HG03520 (cell line): Measurements from ENCODE around the gene ST7L.

Experiments used
- ATAC-seq: cut with Tn5 transposase; IDR thresholded peaks from one replicate; pipeline ENCODE4 v1.9.1; 2021; ENCODE audit warnings: mild to moderate bottlenecking, moderate library complexity; ENCODE audit not compliant: unreplicated experiment

Gene ST7L

DNA sequence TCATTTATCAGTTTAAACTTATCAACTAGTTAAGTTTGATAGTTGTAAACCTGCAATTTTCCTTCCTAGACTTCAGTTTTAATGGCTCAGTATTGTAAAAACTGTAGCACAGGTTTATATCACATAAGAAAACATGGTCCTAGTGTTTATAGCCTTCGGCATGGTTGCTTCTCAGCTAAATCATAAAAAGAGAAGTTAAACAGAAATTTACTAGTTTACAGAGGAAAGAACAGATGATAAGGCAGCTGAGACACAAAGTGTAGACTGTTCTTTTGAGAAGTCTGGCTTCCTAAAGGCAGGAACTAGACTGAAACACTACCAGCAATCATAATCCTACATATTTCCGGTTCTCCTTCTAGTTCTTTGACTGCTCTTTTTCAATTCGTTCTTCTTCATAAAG is 70.4 kb downstream of the ST7L start:
- no peak for ATAC-seq

DNA sequence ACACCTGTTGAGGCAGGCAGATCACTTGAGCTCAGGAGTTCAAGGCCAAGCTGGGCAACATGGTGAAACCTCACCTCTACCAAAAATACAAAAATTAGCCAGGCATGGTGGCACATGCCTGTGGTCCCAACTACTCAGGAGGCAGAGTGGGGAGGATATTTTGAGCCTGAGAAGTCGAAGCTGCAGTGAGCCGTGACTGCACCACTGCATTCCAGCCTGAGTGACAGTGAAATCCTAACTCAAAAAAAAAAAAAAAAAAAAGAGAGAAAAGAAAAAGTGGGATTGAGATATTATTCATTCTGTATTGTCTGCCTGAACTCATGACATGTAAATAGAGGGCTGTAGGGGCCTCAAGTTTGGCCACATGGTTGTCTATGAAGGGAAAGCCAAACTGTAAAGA is 72.9 kb downstream of the ST7L start:
- ATAC-seq: no peak

DNA sequence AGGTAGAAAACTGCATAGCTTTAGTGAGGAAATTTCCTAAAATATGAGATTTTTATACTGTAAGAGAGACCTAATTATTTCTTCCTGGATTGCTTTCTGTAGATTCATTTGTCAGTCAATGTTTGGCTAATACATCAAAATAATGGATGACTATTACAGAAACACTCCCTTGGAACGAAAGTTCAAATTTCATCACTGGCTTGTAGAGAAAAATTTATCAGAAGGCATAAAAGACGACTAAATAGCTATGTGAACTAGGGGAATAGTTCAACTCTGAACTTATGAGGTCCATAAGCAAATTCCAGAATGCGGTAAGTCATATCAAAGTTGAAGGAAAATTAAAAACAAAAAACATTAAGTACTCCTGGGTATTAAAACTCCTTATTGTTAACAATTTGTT is 74.2 kb downstream of the ST7L start:
- no peak for ATAC-seq

DNA sequence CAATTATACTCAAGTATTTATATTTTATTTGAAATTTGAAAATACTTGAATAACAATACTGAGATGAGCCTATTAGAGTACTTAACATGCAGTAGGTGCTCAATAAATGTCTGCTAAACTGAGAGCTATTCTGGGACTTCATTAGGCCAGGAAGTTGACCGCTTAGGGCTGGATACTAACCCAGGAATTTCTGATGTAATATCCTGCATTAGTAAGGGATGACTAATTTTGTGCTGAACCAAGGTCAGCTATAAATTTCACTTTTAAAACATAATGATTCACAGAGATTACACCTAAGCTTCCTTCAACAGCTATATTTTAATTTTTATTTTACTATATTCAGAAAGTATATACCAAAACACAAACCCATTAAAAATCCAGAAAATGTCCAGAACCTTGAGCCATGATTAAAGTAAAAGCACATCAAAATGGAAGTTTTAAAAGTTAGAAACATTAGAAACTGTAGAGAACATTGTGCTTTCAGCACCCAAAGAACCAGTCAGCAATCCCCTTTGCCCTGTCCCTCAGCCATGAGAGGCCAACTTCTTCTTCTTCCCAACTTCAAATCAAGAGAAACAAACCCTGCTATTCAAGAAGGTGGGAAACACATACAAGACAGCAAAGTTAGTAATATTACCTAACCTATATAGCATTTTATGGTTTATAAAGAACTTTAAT is 74.8 kb downstream of the ST7L start:
- ATAC-seq: no peak

DNA sequence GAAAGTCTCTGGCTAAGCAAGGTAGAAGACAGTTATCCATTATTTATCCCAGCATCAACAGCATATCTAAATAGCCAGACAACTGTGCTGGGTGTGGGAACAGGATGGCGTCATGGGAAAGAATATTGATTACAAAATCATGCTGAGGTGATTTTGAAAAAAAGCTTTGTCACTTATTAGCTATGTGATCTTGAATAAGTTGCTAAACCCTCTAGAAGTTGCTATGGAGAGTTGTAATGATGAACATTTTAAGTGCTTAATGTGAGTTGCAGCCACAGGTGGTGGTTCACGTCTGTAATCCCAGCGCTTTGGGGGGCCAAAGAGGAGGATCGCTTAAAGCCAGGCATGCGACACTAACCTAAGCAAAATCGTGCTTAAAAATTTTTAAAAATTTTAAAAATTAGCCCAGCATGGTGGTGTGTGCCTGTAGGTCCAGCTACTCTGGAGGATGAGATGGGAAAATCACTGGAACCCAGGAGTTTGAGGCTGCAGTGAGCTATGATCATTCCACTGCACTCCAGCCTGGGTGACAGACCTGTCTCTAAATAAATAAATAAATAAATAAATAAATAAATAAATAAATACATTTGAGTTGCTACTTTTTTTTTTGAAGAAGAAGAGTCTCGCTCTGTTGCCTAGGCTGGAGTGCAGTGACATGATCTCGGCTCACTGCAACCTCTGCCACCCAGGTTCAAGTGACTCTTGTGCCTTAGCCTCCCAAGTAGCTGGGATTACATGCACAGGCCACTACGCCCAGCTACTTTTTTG is 76.6 kb downstream of the ST7L start:
- no peak for ATAC-seq

DNA sequence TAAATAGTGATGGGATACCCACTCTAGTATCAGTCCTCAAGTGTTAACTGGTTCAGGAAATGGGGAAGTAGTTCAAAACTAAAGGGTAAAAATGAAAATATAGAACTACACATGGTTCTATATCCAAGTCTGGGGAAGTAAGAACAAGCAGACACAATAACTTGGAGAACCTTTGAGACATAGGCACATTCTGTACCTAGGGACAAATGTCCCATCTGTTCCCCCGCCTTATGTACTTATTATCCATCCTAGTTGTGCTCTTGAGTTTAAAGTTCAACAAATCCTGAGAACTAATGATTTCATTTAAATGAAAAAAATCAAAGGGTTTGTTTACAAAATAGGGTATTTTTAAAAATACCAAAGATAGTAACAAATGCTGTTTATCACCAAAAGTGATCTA is 77.6 kb downstream of the ST7L start:
- ATAC-seq: no peak

DNA sequence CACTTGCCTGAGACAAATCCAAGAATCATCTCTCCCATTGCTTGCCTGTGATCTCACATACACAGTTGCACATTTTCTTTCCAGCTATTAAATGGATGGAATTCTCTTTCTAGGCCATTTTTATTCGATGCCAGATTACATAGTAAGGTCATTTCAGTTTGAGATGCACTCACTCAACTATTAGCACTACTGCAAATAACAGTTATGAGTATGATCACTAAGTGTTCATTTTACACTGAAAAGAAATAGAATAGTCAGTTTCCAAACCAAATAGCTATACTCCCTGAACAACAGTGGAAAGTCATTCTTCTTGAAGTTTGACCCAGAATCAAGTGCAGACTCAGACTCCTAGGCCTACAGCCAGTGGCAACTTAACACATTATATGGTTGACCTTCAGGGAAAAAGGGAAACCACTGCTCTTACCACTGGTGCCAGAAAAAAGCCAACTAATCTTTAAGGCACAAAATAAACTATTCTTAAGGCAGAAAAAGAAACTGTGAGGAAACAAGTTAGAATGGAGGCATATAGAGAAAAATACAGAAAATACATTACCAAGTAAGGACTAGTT is 78.6 kb downstream of the ST7L start:
- ATAC-seq: no peak

DNA sequence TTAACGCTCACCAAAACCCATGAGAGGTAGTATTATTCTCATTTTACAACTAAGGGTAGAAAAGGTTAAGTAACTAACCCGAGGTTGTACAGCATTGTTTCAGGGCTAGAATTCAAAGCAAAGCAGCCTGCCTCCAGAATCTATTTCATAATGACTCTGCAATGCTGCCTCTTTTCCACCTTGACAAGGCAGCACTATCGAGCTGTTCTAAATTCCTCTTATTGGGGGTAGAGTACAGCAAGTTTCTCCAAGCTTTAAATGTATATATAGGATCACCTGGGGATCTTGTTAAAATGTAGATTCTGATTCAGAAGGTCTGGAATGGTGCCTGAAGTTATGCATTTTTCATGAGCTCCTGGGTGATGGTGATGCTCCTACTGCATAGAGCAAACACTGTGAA is 80.1 kb downstream of the ST7L start:
- ATAC-seq: no peak

DNA sequence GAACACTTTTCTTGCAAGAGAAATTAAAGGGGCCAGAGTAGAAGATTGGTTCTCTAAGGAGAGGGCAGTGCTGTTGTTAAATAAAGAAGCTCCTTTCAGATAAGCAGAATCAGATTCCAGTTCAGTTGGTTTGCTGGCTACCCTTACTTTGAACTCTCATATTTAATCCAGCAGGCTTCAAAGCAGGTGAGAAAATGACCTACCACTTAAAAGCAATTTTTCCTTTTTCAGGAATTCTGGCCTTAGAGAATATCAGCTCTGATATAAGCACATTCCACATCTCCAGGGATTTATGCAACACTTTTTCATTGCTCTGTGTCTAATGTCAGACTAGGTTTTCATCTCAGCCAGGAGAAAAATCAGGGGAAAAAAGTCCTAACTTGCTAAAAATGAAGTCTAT is 81.5 kb downstream of the ST7L start:
- ATAC-seq: no peak

DNA sequence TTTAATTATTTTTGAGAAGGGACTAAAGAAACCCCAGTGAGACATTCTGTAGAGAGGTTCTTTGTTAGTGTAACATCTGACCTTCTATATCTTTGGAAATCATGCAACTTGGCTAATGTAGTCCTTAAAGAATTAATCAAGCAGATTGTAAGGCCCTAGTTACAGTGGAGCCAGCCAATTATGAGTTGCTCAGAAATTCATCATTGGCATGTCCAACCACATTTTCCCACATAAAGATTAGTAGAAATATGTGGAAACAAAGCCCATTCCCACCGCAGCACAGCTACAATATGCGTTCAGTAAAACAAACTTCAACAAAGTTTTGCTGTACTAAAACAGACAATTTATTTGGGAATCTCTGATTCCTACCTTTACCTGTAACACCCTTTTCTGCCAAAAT is 82.4 kb downstream of the ST7L start:
- no peak for ATAC-seq

DNA sequence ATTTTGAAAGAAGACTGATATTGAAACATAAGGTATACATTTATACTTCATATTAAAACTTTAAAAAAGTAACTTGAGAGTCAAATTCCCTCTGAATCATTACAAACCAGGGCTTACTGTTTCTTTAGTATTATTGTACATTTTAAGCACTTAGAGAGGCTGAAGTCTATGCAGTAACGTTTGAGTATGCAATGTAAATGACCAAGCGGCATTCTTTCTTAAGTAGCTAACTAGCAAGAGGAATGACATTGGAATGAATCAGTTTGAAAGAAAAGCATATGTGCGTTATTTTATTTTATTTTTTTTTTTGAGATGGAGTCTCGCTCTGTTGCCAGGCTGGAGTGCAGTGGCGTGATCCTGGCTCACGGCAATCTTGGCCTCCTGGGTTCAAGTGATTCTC is 85.9 kb downstream of the ST7L start:
- ATAC-seq: no peak

DNA sequence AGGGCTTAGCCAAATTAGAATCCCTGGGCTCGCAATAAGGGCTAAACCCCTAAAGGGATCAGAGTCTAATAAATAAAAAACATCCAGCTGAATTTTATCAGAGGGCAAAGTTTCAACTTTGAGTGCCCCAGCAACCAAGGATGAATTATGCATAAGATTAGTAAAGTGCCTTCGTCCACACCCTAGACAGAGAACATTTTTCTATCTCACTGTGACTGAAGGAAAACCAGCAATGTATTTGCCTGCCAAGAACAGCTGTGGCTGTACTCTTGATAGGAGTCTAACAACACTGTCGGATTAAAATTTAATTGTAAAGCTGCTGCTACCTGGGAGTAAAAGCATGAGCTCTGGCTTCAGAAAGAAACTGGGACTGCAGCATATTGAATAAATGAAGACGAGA is 86.9 kb downstream of the ST7L start:
- ATAC-seq: no peak

DNA sequence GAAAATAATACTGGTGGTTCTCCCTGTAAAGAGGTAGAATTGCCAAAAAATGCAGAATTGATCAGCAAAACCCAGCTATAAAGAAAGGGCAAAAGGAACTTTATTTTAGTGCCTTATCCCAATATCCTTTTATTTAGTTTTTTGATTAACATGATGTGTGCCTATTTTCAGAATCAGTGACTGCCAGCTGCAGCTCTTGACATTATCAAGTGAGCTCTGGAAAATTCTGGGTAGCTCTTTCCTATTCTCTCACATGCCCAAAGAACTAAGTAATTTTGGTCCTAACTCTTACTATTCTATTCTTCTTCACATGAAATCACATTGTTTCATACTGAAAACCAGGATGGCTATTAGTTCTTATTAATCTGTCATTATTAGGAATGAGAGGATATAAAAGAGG is 88.1 kb downstream of the ST7L start:
- no peak for ATAC-seq

DNA sequence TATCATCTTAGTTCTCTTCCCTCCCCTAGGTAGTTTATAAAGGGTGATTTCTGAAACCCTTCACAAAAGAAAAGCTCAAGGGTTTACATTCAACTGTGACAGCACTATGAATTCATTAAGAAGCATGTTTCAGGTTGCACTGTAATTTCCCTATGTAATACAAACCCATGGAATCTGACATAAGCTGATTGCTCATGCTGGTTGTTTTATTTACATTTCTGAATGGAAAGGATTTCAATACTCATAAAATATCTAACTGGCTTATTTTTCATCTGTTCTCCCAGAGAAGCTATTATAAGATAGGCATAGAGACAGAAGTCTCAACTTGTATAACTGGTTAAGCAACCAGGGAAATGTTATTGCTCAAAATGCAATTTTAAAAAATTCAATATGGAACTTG is 89.6 kb downstream of the ST7L start:
- no peak for ATAC-seq

DNA sequence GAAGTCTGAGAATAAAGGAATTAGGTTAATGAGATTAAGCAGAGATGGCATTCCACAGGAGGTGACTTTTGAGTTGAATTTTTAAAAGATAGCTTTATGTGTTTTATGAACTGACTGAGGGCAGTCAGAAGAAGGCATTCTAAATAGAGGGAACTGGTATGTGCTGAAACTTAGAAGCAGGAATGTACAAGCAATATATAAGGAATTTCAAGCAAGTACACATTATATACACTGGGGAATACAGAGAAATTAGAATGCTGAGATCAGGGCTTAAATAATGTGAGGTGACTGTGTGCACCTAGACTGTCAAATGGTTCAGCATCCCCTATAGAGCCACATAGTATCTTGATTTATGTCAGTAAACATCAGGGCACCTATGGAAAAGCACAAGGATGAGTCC is 90.9 kb downstream of the ST7L start:
- ATAC-seq: no peak

DNA sequence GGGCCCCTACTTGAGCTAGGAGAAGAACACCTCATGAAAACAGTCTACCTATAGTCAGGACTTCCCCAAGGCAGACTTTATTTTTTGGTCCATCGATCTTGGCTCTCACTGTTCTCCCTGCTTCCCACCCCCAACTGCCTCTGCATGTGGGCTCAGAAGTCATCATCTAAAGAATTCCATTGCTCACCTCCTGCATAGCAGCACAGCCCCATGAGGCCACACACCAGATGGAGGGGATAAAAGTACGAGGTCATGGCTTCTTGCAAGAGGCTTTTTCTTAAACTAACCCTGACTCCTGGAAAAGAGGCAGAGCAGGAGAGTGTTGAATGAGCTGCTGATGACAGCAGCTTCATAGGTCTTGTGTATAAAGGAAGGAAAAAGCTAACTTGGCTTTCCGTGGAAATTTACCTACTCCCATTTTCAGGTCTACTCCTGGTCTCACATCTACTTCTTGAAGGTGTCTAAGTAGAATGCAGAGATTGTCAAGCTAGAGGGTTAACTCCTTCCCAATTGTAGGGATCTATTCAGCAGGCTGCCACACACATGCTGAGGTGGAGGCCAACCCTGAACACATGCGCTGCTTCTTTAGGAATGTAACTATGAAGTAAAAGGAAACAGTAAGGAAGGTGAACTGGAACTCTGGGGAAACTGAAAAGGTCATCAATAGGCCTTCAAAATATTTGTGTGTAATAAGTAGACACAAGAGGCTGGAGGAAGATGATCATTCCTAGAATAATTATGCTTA is 91.5 kb downstream of the ST7L start:
- ATAC-seq: no peak

DNA sequence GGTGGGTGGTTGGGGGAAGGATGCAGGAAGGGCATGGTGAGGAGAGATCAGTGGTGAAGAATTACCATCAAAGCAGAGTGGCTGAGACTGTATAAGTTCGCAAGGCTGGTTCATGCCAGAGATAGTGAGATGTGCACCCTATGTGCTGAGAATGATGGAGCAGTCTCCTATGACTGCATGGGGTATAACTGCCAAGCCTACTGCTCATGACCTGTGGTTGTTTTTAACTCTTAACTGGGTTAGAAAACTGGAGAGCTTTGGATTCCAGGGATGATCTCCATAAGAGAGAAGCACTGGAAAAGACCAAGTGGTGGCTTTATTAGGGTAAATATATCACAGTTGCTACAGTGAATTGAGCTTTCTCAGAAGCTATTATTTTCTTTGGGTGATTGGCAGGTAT is 94.0 kb downstream of the ST7L start:
- ATAC-seq: no peak

DNA sequence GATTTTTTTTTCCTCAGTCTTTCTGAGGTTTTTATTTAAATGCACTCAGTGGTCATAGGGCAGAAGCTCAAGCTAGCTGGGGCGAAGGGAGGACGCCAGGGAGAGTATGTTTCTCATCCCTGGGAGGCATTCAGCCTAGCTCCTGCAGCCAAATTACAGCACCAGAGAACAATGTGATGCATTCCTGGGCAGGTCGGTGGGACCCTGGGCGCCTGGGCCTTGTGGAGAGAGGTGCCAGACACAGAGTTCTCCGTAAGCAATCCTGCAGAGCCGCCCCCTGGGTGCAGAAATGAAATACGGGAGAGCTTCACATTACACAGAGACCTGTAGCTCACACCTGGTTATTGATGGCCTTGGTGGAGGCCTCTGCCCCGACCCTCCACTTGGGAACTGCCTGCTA is 94.7 kb downstream of the ST7L start:
- ATAC-seq: no peak

DNA sequence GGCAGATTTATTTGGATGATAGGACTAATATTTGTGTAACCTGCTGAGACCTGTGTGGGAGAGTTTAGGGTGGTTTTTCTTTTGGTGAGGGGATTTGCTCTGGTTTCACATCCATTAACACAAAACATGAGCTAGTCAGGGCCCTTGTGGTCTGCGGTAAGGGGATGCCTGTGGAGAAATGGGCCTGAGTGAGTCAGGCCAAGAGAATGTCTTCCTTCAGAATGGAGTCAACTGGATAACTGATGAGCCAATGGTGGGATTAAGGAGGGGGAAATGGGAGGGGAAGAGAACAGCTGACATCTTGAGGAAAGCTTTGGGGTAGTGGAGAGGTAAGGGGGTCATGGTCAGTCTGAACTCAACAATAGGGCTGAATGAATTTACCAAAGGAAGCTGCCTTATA is 96.3 kb downstream of the ST7L start:
- ATAC-seq: no peak

DNA sequence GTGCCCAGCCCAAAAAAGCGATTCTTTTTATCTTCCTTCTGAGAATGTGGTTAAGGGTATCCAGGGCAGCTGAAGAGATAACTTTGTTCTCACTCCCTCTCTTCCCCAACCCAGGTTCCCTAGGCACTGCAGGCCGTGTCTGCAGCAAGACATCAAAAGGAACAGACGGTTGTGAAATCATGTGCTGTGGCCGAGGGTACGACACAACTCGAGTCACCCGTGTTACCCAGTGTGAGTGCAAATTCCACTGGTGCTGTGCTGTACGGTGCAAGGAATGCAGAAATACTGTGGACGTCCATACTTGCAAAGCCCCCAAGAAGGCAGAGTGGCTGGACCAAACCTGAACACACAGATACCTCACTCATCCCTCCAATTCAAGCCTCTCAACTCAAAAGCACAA is 98.8 kb downstream of the ST7L start:
- no peak for ATAC-seq

DNA sequence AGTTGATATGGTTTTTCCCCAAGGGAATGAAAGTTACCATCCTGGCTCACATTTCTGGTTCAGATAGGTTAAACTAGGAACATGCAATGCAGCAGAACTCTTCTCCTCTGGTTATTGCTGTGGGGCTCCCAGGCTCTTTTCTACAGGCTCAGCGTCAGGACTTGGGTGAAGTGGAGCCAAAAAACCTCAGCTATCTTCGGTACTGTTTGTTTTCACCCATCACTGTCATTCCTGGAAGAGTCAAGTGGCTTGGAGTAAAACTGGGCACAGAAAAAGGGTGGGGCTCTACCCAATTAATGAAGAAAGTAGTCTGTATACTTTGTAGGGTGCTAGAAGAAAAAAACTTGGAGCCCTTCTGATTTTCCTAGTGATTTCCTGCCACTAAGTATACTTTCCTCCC is 100.8 kb downstream of the ST7L start:
- ATAC-seq: no peak

DNA sequence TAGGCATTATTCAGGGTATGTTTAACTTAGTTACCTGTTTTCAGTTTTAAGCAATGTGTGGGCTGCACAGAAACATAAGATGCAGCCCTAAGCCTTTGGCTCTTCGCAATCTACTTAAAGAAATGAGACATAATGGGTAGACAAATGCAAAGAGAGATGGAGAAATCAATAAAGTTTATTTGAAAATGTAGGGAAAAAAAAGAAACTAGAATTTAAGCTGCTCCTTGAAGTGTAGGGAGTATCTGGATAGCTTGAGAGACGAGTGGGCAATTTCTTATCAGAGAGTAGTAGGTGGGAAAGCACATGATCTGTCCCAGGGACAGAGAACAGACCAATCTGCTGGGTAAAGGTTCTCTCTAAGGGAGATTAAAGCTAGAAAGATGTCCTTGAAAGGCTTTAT is 101.3 kb downstream of the ST7L start:
- no peak for ATAC-seq
